Neuronal stem cell (in vitro differentiated cells): ENCODE measurements around the gene PREB.
A peak's percentile ranks its signal among the peaks of the same experiment; 100 is the strongest.

Experiments used
- DNase-seq: peaks from one replicate; pipeline ENCODE4 v3.0.0-alpha.2; 2013; ENCODE audit warnings: low spot score
- H2AFZ ChIP-seq: one replicate; pipeline ENCODE4 v1.6.1; 2013; ENCODE audit warnings: mild to moderate bottlenecking, low read length, inconsistent platforms
- H2AK5ac ChIP-seq: 2 replicates; pipeline ENCODE4 v1.6.1; 2013; ENCODE audit warnings: low read depth, mild to moderate bottlenecking, inconsistent platforms, low read length, moderate library complexity, mixed read lengths
- H2BK120ac ChIP-seq: 2 replicates; pipeline ENCODE4 v1.6.1; 2013; ENCODE audit warnings: low read depth, mild to moderate bottlenecking, inconsistent platforms, low read length, moderate library complexity, mixed read lengths
- H2BK12ac ChIP-seq: one replicate; pipeline ENCODE4 v1.6.1; 2013; ENCODE audit warnings: low read length, inconsistent platforms
- H2BK15ac ChIP-seq: 2 replicates; pipeline ENCODE4 v1.6.1; 2013; ENCODE audit warnings: mild to moderate bottlenecking, low read length, inconsistent platforms, mixed read lengths
- H2BK5ac ChIP-seq: one replicate; pipeline ENCODE4 v1.6.1; 2013; ENCODE audit warnings: inconsistent platforms, mild to moderate bottlenecking, low read length, moderate library complexity
- H3K14ac ChIP-seq: one replicate; pipeline ENCODE4 v1.6.1; 2013; ENCODE audit warnings: low read length, inconsistent platforms
- H3K18ac ChIP-seq: 2 replicates; pipeline ENCODE4 v1.6.1; 2013; ENCODE audit warnings: low read length, inconsistent platforms
- H3K23ac ChIP-seq: 2 replicates; pipeline ENCODE4 v1.6.1; 2013; ENCODE audit warnings: low read depth, mild to moderate bottlenecking, mixed read lengths, low read length, inconsistent platforms; ENCODE audit not compliant: poor library complexity
- H3K27ac ChIP-seq: replicated peaks from 3 replicates; pipeline ENCODE4 v1.5.1; 2013; ENCODE audit warnings: low read length, inconsistent platforms
- H3K27me3 ChIP-seq, 3 experiments: 2 replicates each; pipeline ENCODE4 v1.6.1; 2013; ENCODE audit warnings: low read length in 3 of 3, mild to moderate bottlenecking in 2 of 3, inconsistent platforms in 1 of 3, low read depth in 1 of 3, mixed read lengths in 1 of 3, moderate library complexity in 1 of 3; ENCODE audit not compliant: control insufficient read depth in 3 of 3, insufficient read depth in 3 of 3
- H3K36me3 ChIP-seq, 2 donors: replicated peaks in 1 of 2; 2 replicates each; pipeline ENCODE4 v1.6.1; 2013; ENCODE audit warnings: low read length in 2 of 2; ENCODE audit not compliant: control insufficient read depth in 2 of 2, insufficient read depth in 2 of 2
- H3K4ac ChIP-seq: 2 replicates; pipeline ENCODE4 v1.6.1; 2013; ENCODE audit warnings: inconsistent platforms, mild to moderate bottlenecking, low read length, moderate library complexity
- H3K4me1 ChIP-seq, 2 donors: 1 replicate in 1 of 2; 2 replicates in 1 of 2; pipeline ENCODE4 v1.6.1; 2013; ENCODE audit warnings: low read length in 2 of 2, low read depth in 1 of 2; ENCODE audit not compliant: control insufficient read depth in 2 of 2, insufficient read depth in 1 of 2
- H3K4me2 ChIP-seq: one replicate; pipeline ENCODE4 v1.6.1; 2013; ENCODE audit warnings: mild to moderate bottlenecking, low read length, inconsistent platforms; ENCODE audit not compliant: insufficient read depth, poor library complexity, severe bottlenecking
- H3K4me3 ChIP-seq, 2 donors: 2 replicates each; pipeline ENCODE4 v1.5.1; 2013; ENCODE audit warnings: low read length in 2 of 2, mild to moderate bottlenecking in 2 of 2, inconsistent platforms in 1 of 2, moderate library complexity in 1 of 2
- H3K79me1 ChIP-seq: one replicate; pipeline ENCODE4 v1.6.1; 2013; ENCODE audit warnings: low read depth, mild to moderate bottlenecking, inconsistent platforms, low read length, moderate library complexity
- H3K9ac ChIP-seq: one replicate; pipeline ENCODE4 v1.6.1; 2013; ENCODE audit warnings: mild to moderate bottlenecking, low read depth, low read length, inconsistent platforms; ENCODE audit not compliant: poor library complexity
- H3K9me3 ChIP-seq, 2 donors: replicated peaks in 1 of 2; 2 replicates each; pipeline versions ENCODE3 to v1.6.1; 2013; ENCODE audit warnings: low read length in 2 of 2, mild to moderate bottlenecking in 2 of 2, inconsistent platforms in 1 of 2, low read depth in 1 of 2, mixed read lengths in 1 of 2, moderate library complexity in 1 of 2; ENCODE audit not compliant: control insufficient read depth in 2 of 2, insufficient read depth in 1 of 2
- H4K8ac ChIP-seq: one replicate; pipeline ENCODE4 v1.6.1; 2013; ENCODE audit warnings: low read depth, mild to moderate bottlenecking, inconsistent platforms, low read length, moderate library complexity
- H4K91ac ChIP-seq: one replicate; pipeline ENCODE4 v1.6.1; 2013; ENCODE audit warnings: low read length, low read depth, mild to moderate bottlenecking, inconsistent platforms; ENCODE audit not compliant: poor library complexity
- WGBS, 2 donors: extraction: QIAGEN DNeasy Blood & Tissue Kit; methylation state at CpG; one replicate each; pipeline ENCODE4 v1.1.7; 2013; ENCODE audit warnings: missing lambda C conversion rate in 2 of 2, mixed read lengths in 1 of 2; ENCODE audit not compliant: insufficient read length in 2 of 2, insufficient replicate concordance in 1 of 2; ENCODE audit errors: extremely low coverage in 2 of 2; 5-methylcytosine and 5-hydroxymethylcytosine counted together

PREB gene

DNA sequence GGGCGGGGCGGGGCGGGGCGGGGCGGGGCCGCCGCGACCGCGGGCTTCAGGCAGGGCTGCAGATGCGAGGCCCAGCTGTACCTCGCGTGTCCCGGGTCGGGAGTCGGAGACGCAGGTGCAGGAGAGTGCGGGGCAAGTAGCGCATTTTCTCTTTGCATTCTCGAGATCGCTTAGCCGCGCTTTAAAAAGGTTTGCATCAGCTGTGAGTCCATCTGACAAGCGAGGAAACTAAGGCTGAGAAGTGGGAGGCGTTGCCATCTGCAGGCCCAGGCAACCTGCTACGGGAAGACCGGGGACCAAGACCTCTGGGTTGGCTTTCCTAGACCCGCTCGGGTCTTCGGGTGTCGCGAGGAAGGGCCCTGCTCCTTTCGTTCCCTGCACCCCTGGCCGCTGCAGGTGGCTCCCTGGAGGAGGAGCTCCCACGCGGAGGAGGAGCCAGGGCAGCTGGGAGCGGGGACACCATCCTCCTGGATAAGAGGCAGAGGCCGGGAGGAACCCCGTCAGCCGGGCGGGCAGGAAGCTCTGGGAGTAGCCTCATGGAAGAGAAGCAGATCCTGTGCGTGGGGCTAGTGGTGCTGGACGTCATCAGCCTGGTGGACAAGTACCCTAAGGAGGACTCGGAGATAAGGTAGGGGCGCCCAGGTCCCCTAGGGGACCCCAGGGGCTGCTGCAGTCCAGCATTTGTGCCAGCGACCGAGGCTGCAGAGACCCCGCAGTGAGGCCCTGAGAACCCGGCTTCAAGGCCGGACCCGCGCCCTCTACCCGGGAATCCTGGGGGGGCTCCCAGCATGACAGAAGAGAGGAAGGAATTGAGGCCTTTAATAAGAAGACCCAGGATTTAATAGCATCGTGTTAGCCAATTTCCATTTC lies 47.5 kb downstream of the PREB start, which contains the start of gene KHK:
Gene KHK (plus strand): TSS at position 49 of the 870 bp plus-strand sequence. CDS start 488 bp downstream, at position 537.
- Histone ChIP-seq H3K4ac (no peak within 1 kb of the TSS), H3K23ac (peak within 1 kb of the TSS; percentile 89), H2AFZ (peak within 1 kb of the TSS; percentile 95), H2BK120ac (no peak within 1 kb of the TSS), H2BK15ac (peak within 1 kb of the TSS; percentile 61), H4K8ac (no peak within 1 kb of the TSS), H3K9ac (peak within 1 kb of the TSS; percentile 88), H3K4me2 (peak within 1 kb of the TSS; percentile 93), H3K36me3 (no peaks in the 10 kb centered on the region), H3K27ac (no peak within 1 kb of the TSS), H2BK5ac (peak within 1 kb of the TSS; percentile 67), H3K4me3 (peak within 1 kb of the TSS; percentile 74 to 78), H2AK5ac (no peak within 1 kb of the TSS), H3K18ac (peak within 1 kb of the TSS; percentile 96), H3K79me1 (no peaks in the 10 kb centered on the region), H3K27me3 (peaks cover 0 to 6% (median 6%) of the 10 kb centered on the region in 3 experiments), H2BK12ac (no peak within 1 kb of the TSS), H4K91ac (no peak within 1 kb of the TSS), H3K4me1 (peaks cover 3 to 13% of the 10 kb centered on the region in 2 donors), H3K9me3 (no peaks in the 10 kb centered on the region), H3K14ac (peak within 1 kb of the TSS; percentile 91)
- DNase-seq, result no peak
- no CpG with 5 or more reads among the region's 54 CpGs for WGBS, 2 donors

DNA sequence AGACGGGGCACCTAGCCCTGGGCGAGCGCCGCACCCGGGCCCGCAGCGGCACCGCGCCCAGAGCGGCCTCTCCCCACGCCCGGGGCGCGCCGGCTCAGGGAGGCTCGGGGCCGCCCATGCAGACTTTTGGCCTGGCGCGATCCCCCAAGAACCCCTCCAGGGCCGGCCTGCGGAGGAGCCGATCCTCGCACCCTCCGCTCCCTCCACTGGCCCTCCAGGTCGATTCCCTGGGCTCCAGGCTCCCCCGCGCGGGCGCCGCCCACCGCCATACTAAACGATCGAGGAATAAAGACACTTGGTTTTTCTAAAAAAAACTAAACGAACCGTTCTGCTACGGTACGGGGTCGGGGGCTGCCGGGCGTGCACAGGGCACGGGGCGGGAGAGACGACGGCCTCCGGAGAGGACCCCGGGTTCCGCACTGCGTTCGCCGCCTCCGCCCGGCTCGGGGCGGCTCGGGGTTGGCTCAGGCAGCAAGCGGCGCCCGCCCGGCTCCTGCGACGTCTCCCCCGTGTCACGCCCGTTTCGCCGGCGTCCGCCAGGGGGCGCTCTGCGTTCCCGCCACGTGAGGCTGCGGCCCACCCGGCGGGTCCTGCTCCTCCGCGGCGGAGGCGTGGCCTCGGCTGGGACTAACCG lies 48.2 kb downstream of the PREB start:
- H3K27me3 ChIP-seq, result peaks cover 0 to 6% (median 6%) of the 10 kb centered on the region in 3 experiments
- H3K4ac ChIP-seq, result no peak overlapping the region
- H2AK5ac ChIP-seq, result no peak overlapping the region
- no peaks in the 10 kb centered on the region for H3K36me3 ChIP-seq
- H3K79me1 ChIP-seq, result no peaks in the 10 kb centered on the region
- H2BK120ac ChIP-seq, result no peak overlapping the region
- H3K23ac ChIP-seq, result peak overlapping the region; percentile 89
- no peak overlapping the region for H4K8ac ChIP-seq
- H3K4me1 ChIP-seq, result peaks cover 6 to 20% of the 10 kb centered on the region in 2 donors
- H3K27ac ChIP-seq, result no peak overlapping the region
- H2BK15ac ChIP-seq, result peak overlapping the region; percentile 61
- H2BK12ac ChIP-seq, result no peak overlapping the region
- H3K9ac ChIP-seq, result peak overlapping the region; percentile 88
- H3K14ac ChIP-seq, result peak overlapping the region; percentile 91
- peak; percentile 95 for DNase-seq
- H4K91ac ChIP-seq, result no peak overlapping the region
- peak overlapping the region; percentile 93 for H3K4me2 ChIP-seq
- peak overlapping the region; percentile 74 for H3K4me3 ChIP-seq
- peak overlapping the region; percentile 67 for H2BK5ac ChIP-seq
- no peaks in the 10 kb centered on the region for H3K9me3 ChIP-seq
- peak overlapping the region; percentile 96 for H3K18ac ChIP-seq
- peak overlapping the region; percentile 95 for H2AFZ ChIP-seq
- no CpG with 5 or more reads among the region's 81 CpGs for WGBS, 2 donors

DNA sequence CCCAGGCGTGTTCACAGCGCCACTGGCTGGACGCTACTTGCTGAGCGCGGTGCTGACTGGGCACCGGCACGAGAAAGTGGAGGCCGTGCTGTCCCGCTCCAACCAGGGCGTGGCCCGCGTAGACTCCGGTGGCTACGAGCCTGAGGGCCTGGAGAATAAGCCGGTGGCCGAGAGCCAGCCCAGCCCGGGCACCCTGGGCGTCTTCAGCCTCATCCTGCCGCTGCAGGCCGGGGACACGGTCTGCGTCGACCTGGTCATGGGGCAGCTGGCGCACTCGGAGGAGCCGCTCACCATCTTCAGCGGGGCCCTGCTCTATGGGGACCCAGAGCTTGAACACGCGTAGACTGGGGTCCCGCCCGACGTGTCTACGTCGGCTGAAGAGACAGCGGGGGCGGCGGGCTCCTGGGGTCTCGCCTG lies 48.8 kb downstream of the PREB start:
- H3K14ac ChIP-seq, result peak overlapping the region; percentile 91
- WGBS, 2 donors, result no CpG with 5 or more reads among the region's 38 CpGs
- H3K23ac ChIP-seq, result peak overlapping the region; percentile 89
- peak overlapping the region; percentile 96 for H3K18ac ChIP-seq
- no peak overlapping the region for H2BK12ac ChIP-seq
- H2AK5ac ChIP-seq, result no peak overlapping the region
- H3K4me1 ChIP-seq, result peaks cover 8 to 25% of the 10 kb centered on the region in 2 donors
- no peak overlapping the region for H4K8ac ChIP-seq
- H3K36me3 ChIP-seq, result no peaks in the 10 kb centered on the region
- DNase-seq, result no peak
- H3K9ac ChIP-seq, result peak overlapping the region; percentile 88
- no peaks in the 10 kb centered on the region for H3K9me3 ChIP-seq
- peaks cover 0 to 6% (median 6%) of the 10 kb centered on the region in 3 experiments for H3K27me3 ChIP-seq
- H2BK5ac ChIP-seq, result peak overlapping the region; percentile 67
- peak overlapping the region; percentile 93 for H3K4me2 ChIP-seq
- H2BK15ac ChIP-seq, result peak overlapping the region; percentile 61
- no peak overlapping the region for H3K4ac ChIP-seq
- H2AFZ ChIP-seq, result peak overlapping the region; percentile 95
- H4K91ac ChIP-seq, result no peak overlapping the region
- no peak overlapping the region for H3K27ac ChIP-seq
- H3K4me3 ChIP-seq, result peak overlapping the region; percentile 74
- no peaks in the 10 kb centered on the region for H3K79me1 ChIP-seq
- no peak overlapping the region for H2BK120ac ChIP-seq
